NCI-H128 (cell line): Measurements from ENCODE around the gene VCX2.
"Not testable (repeated sequence)": the region's sequence is repeated elsewhere in the genome, so short reads cannot be mapped to it uniquely, and the experiment has no call there.

Experiments used
- DNase-seq: peaks from one replicate; lab custom pipeline; 2025; ENCODE audit not compliant: unreplicated experiment; lab: John Stamatoyannopoulos, UW

VCX2 gene

GRCh38 chrX:8171169-8171568 is at the start of gene VCX2:
Gene VCX2, minus strand, starts transcription at chrX:8171267. Its CDS starts 624 bp downstream, at chrX:8170643.
- not testable (repeated sequence) for DNase-seq

- no peak for DNase-seq
These were observed 33.9 kb upstream of the VCX2 start for GRCh38 chrX:8204943-8205342.

GRCh38 chrX:8204169-8204935 is 33.3 kb upstream of the VCX2 start:
- DNase-seq, result no peak

- no peak for DNase-seq
These were observed 30.8 kb upstream of the VCX2 start for GRCh38 chrX:8201896-8202331.

- DNase-seq, result no peak
These were observed 25.7 kb upstream of the VCX2 start for GRCh38 chrX:8196776-8197175.

GRCh38 chrX:8194216-8194615 is 23.1 kb upstream of the VCX2 start:
- no peak for DNase-seq

GRCh38 chrX:8192276-8192675 is 21.2 kb upstream of the VCX2 start:
- DNase-seq, result no peak

GRCh38 chrX:8191022-8191421 is 20.0 kb upstream of the VCX2 start:
- DNase-seq, result no peak

- no peak for DNase-seq
These were observed 19.3 kb upstream of the VCX2 start for GRCh38 chrX:8190341-8190830.

GRCh38 chrX:8189096-8189830 is 18.2 kb upstream of the VCX2 start:
- peak; percentile 47 for DNase-seq

GRCh38 chrX:8183346-8183745 is 12.3 kb upstream of the VCX2 start:
- DNase-seq, result no peak

- DNase-seq, result no peak
These were observed 8.6 kb upstream of the VCX2 start for GRCh38 chrX:8179656-8180055.

GRCh38 chrX:8154011-8154410 is 17.1 kb downstream of the VCX2 start:
- not testable (repeated sequence) for DNase-seq

GRCh38 chrX:8147226-8147625 is 23.8 kb downstream of the VCX2 start:
- no peak for DNase-seq

- DNase-seq, result no peak
These were observed 26.1 kb downstream of the VCX2 start for GRCh38 chrX:8144925-8145324.

GRCh38 chrX:8141896-8142295 is 29.2 kb downstream of the VCX2 start:
- DNase-seq, result no peak

GRCh38 chrX:8140986-8141744 is 29.9 kb downstream of the VCX2 start:
- DNase-seq, result no peak

- no peak for DNase-seq
These were observed 31.4 kb downstream of the VCX2 start for GRCh38 chrX:8139716-8140115.

GRCh38 chrX:8138252-8138651 is 32.8 kb downstream of the VCX2 start:
- DNase-seq, result no peak

GRCh38 chrX:8126648-8127047 is 44.4 kb downstream of the VCX2 start:
- DNase-seq, result no peak

GRCh38 chrX:8126092-8126491 is 45.0 kb downstream of the VCX2 start:
- DNase-seq, result no peak
